ENCODE results near the gene LMF1.

LMF1 gene

DNA sequence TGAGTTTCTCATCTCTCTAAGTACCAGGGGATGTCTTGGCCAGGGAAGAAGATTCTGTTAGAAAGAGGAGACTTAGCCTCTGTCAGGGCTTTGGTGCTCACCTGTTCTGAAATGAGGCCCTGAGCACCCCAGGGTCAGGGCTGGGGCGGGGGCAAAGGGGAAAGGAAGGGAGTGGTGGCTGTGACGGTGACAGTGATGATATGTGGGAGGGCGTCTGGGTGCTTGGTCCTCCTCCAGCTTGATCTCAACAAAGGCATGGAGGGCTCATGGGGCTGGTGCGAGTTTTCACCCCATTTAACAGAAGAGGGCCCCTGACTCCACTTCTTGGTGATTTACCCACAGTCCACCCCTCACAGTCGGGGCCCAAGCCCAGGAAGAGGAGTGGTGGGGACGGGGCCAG is 25.9 kb upstream of the LMF1 start:
- TF ChIP-seq ZNF274 (IDR thresholded peaks at IDR 0.05; ENCODE audit: low read depth, low read length) = no peak
- H3K4me3 ChIP-seq (ENCODE audit: low read length) = no peak overlapping the region

DNA sequence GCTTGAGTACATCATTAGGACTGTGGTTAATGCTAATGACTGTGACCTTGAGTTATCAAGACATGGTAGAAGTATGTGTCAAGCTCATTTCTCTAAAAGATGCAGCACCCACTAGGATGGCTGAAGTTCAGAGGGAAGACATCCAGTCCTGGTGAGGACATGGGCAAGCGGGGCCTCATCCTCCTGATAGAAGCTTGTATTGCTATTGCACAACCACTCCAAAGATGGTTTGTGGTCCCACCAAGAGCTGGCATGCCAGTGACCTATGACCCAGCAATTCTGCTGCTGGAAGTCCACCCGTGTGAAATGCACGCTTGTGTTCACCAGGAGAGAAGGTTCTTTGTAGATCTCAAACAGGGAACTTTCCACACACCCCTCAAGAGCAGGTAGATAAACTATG is 25.0 kb upstream of the LMF1 start:
- TF ChIP-seq ZNF274 (IDR thresholded peaks at IDR 0.05; ENCODE audit: low read depth, low read length) = no peak
- no peak overlapping the region for H3K4me3 ChIP-seq (ENCODE audit: low read length)

DNA sequence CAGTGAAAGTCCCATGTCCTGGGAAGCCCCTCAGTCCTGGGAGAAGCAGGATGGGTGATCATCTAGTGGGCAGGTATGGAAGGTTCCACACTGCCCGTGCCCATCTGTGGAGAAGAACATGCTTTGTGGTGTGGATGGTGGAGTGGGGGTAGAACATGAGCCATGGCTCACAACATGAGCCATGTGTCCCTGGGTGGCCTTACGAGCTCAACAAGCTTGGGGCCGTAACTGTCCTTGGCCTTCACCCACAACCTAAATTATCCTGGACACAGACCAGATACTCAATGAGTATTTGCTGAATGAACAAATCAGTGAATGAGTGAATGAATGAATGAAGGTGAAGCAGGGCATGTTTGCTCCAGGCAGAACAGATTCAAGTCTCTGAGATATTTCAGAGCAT is 24.3 kb upstream of the LMF1 start:
- TF ChIP-seq ZNF274 (IDR thresholded peaks at IDR 0.05; ENCODE audit: low read depth, low read length) = no peak
- H3K4me3 ChIP-seq (ENCODE audit: low read length) = no peak overlapping the region

DNA sequence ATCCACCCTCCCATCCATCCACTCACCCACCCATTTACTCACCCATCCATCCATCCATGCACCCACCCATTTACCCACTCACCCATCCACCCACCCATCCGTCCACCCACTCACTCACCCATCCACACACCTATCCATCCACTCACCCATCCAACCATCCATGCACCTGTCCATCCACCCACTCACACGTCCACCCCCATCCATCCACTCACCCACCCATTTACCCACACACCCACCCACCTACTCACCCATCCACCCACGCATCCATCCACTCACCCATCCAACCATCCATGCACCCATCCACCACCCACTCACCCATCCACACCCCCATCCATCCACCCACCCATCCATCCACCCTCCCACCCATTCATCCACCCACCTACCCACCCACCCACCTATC is 22.9 kb upstream of the LMF1 start:
- TF ChIP-seq ZNF274 (IDR thresholded peaks at IDR 0.05; ENCODE audit: low read depth, low read length) = no peak
- no peak overlapping the region for H3K4me3 ChIP-seq (ENCODE audit: low read length)

DNA sequence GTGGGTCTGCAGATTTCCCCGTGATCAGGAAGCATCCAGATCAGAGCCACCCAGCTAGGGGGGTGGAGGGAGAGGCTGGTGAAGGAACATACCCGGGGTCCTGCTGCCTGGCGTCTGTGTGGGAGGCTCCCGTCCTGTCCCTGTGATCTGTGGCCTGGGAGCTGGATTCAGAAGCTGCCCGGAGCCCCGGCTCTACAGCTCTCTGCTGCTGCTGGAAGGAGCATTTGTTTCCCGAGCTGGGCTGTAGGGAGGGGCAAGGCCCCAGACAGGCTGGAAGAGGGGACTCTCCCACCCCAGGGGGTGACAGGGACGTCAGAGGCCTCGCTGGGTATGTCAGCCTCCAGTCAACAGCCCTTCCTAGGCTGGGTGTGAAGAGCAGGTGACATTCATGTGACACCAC is 21.0 kb upstream of the LMF1 start:
- TF ChIP-seq ZNF274 (IDR thresholded peaks at IDR 0.05; ENCODE audit: low read depth, low read length) = no peak
- no peak overlapping the region for H3K4me3 ChIP-seq (ENCODE audit: low read length)

DNA sequence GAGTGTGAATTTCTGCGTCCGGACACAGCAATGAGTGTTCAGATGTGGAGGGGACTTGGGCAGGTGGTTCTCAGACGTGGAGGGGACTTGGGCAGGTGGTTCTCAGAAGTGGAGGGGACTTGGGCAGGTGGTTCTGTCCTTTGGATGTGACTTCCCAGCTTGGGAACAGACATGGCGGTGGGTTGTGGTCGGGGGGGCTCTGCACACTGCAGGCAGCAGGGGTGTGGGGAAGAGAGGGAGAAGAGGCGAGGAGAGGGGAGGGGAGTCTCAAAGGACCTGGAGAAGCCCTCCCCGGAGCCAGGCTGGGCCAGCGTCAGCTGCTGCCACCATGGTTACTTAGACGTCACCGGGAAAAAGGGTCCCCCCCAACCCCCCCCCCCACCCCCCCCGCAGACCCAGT is 20.6 kb upstream of the LMF1 start:
- no peak for TF ChIP-seq ZNF274 (IDR thresholded peaks at IDR 0.05; ENCODE audit: low read depth, low read length)
- H3K4me3 ChIP-seq (ENCODE audit: low read length) = no peak overlapping the region

DNA sequence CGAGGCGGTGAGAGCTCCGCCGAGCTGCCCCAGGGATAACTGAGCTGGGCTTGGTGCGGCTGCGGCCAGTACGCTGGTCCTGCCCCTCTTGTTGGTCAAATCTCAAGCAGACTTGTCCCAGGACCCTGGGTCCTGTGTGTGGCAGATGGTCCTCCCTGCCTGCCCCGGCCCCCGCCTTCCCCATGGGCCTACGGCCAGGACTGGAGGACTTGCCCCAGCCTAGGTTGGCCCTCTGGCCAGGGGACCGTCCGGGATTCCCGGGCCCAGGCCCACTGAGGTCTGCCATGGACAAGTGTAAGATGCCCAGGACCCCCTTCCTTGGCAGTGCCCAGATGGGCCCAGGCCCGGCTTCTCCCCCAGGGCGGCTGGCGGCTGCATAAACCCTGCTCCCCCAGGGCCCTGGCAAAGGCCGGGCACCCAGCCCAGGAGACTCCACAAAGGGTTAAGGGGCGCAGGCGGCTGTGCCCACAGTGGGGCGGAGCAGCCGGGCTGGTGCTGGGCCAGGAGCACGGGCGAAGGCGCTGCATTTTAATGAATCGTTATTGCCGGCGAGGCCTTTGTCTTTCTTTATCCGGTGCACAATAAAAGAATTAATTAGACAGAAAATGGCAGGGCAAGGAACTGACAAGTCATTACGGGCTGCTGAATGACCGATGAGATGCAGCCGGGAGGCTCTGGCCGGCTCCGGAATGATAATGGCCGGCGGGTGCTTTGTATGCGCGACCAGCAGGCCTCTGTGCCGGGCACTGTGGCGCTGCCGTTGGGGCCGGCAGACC is 19.9 kb upstream of the LMF1 start:
- TF ChIP-seq ZNF274 (IDR thresholded peaks at IDR 0.05; ENCODE audit: low read depth, low read length) = no peak
- H3K4me3 ChIP-seq (ENCODE audit: low read length) = no peak overlapping the region

DNA sequence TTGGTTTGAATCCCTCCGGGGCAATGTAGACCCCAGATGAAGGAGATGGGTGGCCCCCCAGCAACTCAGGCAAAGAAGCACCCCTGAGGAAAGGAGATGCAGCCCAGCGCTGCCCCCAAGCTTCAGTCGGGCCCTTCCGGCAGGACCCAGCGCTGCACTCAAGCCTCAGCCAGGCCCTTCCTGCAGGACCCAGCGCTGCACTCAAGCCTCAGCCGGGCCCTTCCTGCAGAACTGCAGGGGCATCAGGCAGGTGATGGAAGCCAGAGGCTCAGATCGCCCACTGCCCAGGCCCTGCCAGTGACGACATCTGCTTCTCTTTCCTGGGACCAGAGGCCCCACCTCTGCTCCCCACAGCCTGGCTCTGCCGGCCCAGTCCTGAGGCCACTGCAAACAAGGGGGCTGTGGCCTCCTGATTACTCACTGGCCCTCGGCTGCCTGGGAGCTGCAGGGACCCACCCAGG is 18.6 kb upstream of the LMF1 start:
- TF ChIP-seq ZNF274 (IDR thresholded peaks at IDR 0.05; ENCODE audit: low read depth, low read length) = no peak
- no peak overlapping the region for H3K4me3 ChIP-seq (ENCODE audit: low read length)

DNA sequence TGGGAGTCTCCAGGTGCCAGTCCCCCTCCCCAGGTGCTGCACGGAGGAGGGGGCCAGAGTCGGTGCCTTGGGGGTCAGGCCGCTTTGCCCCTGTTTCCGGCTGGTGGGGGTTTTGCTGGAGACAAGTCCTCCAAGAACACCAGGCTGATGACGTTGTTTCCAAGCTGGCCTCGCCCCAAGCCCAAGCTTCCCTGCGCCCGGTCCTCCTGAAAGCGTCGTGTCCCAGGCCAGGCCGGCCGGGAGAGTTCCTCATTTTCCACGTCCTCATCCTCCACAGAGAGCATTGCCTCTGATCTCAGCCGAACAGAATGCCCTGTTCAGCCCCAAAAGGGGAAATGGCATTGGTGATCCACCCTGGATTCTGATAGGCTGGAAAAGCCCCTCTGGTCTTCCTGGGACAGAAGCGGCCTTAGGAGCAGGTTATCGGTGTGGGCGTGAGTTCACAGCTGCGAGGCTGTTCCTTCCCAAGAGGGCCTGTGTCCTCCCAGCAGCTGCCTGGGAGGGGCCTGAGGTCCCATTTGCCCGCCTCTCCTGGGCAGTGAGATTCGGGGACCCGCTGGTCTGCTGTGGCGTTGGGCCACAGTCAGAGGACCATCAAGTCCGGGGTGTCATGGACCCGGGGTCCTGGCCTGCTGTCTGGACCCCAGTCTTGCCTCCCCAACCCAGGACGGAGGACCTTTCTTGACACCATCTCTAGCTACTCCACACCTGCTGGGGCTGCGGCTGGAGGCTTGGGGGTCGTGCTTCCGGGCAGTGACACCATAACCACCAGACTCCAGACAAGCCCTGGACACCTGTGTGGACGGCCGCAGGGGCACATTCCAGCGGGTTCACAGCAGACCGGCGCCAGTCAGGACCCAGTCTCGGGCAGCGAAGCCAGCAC is 17.9 kb upstream of the LMF1 start:
- no peak overlapping the region for H3K4me3 ChIP-seq (ENCODE audit: low read length)
- no peak for TF ChIP-seq ZNF274 (IDR thresholded peaks at IDR 0.05; ENCODE audit: low read depth, low read length)

DNA sequence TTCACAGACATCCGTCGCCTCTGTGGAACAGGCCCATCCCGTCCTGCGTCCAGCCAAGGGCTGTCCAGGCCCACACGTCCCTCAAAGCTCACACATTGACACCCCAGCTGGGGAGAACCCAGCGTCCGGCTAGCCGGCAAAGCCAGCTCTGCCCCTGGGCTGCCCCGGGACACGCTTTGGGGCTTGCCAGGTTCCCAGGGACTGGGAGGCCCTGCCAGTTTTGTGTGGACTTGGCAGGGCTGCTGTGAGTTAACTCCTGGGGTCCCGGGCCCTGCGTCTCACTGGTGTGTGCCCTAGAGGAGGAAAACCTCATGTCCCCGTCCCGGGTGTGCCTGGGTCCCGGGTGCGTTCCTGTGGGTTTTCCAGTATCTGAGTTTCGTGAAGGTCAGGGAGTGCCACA is 17.1 kb upstream of the LMF1 start:
- no peak overlapping the region for H3K4me3 ChIP-seq (ENCODE audit: low read length)
- no peak for TF ChIP-seq ZNF274 (IDR thresholded peaks at IDR 0.05; ENCODE audit: low read depth, low read length)

DNA sequence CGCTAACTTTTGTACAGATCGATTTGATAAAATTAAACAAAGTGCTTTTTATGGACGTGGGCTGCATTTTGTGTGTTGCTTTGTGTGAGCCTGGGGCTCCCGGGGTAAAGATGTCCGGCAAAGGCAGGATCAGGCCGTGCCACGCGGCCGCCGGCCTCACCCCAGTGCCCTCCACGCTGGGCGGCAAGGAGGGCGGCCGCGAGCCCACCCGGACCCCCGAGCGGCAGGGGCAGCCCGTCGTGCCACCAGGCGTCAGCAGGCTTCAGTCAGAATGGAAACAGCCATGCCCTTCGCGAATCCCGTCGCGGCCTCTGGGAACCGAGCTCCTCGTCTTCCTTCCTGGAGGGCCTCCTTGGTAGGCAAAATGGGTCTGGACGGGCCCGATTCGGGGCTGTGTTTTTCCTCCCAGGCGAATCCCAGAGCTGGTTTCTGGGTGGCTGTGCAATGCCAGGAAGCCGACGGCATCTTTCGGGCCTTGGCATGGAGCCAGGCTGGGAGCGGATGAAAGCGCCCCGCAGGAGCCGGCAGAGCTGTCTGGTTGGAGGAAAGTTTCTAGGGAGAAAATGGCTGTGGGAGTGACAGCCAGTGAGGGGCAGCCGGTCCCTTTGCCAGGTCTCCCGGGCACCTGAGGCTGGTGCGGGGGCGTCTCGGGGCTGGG is 16.3 kb upstream of the LMF1 start:
- TF ChIP-seq ZNF274 (IDR thresholded peaks at IDR 0.05; ENCODE audit: low read depth, low read length) = no peak
- H3K4me3 ChIP-seq (ENCODE audit: low read length) = no peak overlapping the region

DNA sequence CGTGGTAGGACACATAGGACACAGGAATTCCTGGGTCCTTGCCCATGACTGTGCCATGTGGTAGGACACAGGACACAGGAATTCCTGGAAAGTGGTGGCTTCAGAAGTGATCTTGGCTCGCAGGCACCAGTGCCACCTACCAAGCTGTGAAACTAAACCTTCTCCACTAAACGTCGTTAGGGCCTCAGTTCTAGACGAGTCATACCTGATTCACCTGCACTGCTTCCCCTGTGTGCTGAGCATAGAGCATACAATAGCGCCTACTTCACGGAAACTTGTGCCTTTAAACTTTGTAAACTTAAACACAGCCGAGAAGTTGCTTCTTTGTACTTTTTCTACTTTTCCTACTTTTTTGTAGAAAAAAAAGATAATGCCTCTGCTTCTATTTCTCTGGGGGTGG is 15.6 kb upstream of the LMF1 start:
- TF ChIP-seq ZNF274 (IDR thresholded peaks at IDR 0.05; ENCODE audit: low read depth, low read length) = no peak
- no peak overlapping the region for H3K4me3 ChIP-seq (ENCODE audit: low read length)

DNA sequence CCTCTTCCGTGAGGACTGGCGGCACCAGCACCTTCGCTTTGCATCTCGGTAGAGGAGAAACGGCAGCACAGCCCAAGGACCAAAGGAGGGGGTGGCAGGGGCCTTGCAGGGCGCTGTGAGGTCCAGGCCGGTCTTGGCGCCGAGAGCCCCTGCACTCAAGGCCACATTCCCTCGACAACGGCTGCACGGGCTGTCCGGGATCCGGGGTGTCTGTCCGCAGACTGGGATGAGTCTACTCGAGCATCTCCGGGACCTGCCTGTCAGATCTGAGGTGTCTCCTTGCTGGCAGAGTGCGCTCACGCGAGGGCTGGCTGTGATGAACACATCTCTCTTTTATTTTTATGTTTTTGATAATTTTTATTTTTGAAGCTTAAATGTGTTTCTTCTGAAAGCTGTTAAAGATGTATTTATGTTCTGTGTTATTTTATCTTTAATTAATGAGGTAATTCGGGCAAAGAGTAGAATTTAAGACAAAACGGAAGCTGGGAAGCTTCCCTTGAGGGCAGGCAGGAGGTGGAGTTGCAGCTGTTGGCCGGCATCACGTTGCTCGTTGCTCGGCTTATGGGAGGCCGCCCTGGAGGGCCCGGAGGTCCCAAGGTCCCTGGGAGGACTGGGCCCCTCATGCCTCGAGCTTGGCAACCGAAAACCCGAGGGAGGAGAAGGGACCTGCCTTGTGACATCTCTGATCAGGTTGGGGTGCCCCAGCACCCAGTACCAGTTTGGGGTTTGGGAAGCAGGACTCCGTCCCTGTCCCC is 15.0 kb upstream of the LMF1 start:
- TF ChIP-seq ZNF274 (IDR thresholded peaks at IDR 0.05; ENCODE audit: low read depth, low read length) = no peak

More for the DNA sequence above, 15.0 kb upstream of the LMF1 start:
- no peak overlapping the region for H3K4me3 ChIP-seq (ENCODE audit: low read length)

Data from GM08714 (cell line).